HG03521 (cell line): ENCODE data around the gene FBXW12.

Source experiments
- ATAC-seq: cut with Tn5 transposase; IDR thresholded peaks from one replicate; pipeline ENCODE4 v1.9.1; 2021; ENCODE audit warnings: mild to moderate bottlenecking, moderate library complexity; ENCODE audit not compliant: unreplicated experiment

FBXW12 gene

DNA sequence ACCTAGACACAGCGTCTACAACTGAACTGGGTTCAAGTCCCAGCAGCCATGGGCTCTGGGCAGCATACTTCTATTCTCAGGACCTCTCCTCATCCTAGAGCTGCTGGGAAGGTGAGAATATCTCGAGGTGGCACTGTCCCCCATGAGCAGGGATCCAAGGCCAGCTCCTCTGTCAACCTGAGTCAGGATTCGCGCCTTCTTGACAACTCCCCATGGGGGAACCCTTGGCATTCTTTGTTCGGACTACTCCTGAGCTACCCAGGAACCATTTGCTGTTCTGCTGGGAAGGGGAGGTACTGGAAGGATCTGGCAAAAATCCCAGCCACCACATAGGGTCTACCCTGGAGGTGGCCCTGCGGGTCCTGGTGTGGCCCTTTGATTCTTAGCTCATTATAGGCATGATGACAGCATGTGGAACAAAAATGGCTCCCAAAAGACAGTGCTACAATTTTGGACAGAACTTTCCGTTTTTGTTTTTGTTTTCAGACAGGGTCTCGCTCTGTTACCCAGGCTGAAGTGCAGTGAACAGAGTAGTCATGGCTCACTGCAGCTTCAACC, 35.6 kb downstream of the FBXW12 start:
- ATAC-seq, result no peak

DNA sequence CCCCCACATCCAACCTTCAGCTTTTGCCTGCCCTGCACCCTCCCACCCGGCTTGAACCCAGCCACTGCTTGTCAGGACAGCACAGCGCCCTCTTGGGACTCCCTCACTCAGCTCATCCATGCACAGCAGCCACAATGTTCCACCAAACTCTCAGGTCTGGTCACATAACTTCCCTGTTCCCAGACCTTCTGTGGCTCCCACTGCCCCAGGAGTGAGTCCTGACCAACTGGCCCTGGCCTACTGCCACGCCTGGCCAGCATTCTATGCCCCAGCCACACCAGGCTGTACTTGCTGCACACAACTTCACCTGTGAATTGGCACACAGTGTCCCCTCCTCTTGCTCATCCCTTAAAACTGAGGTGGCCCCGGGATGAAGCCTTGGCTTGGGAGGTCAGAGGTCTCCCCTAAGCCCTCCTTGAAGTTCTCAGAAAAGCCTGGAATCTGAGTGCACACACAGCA, 36.8 kb downstream of the FBXW12 start:
- ATAC-seq, result no peak

DNA sequence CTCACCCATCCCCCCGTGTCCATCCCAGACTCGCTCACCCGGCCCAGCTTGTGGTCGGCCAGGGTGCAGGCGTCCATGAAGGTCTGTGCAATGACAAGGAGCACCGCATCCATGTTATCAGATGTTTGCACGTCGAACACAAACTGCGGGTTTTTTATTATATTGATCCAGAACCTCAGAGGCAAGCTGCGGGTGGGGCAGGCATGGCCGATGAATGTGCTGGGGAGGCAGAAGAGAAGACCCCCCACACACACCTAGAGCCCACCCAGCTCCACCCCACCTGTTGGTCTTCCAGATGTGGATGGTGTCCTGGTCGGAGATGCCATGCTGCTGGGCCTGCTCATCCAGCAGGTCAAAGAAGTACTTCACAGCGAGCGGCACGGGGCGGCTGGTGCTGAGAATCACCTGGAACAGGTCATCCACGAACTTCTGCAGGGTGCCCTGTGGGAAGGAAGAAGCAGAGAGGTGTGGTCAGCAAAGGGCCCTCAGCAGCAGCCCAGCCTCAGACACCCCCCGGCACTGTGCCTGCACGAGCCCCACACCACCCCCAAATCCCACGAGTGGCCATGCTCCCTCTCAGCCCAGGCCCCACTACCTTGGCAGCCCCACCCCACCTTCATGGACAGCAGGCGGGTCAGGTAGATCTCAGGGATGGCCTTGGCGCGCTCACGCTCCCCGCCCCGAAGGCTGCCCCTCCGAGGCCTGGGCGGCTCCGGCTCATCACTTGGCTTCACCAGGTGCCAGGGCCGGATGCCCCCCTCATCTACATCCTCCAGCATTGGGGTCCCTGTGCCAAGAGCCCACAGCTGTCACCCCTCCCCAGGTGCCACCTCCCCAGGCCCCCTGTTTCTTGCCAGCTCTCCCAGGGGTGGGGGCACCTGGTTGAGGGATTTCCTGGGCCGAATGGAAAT, 37.5 kb downstream of the FBXW12 start:
- no peak for ATAC-seq

DNA sequence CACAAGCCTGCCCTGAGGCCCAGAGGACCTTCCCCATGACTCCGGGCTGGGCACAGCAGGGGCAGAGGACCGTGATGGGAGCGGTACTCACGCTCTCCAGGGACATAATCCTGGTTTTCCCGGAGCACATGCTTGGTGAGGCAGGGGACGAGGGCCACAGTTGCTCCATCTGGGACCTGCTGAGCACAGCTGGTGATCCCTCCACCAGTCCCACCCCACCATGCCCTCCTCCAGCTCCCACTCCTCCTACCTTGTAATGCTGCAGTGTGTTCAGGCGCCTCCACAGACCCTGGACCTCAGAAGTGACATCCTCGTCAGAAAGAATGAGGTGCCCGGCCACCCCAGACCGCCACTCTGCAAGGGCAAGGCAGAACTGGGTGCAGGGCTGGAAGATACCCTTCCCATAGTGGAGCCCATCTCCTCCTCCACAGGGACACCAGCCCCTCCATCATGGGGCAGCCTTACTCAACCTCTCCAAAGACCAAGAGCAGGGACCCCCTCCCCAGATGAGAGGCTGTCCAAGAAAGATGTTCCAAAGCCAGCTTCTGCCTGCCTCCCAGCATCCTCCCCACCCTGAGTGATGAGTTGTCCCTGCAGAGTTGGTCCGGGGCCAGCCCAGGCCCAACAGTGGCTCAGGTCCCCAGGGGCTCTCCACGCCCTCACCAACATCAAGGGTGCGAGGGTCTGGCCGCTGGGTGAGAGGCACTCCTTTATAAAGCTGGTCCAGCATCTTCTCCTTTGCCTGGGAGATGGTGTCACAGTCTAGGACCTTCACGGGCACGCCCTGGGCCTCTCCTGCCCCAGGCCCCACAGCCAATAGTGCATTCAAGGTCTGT, 38.4 kb downstream of the FBXW12 start:
- ATAC-seq, result no peak

DNA sequence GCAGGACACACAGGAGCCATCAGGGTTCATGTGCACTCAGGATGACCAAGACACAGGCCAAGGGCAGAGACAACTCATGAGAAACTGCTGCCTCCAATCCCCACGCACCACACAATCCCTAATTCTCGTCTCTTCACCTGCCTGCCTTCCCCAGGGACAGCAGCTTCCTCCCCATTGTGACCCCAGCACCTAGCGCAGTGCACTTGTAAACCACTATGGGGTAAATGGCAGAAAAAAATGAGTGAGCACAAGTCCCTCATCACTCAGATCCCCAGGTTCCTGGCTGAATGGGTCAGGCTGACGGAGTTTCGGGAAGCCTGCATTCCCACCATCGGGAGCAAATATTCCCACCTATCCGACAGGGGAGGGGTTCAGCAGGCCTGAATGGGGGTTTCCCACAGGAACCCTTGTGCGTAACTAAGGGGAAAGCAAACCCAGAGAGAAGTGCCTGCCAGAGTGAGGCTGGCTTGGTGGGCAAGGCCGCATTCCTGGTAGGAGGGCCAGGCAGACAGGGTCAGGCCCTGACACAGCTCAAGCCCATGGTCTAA, 39.1 kb downstream of the FBXW12 start:
- no peak for ATAC-seq

DNA sequence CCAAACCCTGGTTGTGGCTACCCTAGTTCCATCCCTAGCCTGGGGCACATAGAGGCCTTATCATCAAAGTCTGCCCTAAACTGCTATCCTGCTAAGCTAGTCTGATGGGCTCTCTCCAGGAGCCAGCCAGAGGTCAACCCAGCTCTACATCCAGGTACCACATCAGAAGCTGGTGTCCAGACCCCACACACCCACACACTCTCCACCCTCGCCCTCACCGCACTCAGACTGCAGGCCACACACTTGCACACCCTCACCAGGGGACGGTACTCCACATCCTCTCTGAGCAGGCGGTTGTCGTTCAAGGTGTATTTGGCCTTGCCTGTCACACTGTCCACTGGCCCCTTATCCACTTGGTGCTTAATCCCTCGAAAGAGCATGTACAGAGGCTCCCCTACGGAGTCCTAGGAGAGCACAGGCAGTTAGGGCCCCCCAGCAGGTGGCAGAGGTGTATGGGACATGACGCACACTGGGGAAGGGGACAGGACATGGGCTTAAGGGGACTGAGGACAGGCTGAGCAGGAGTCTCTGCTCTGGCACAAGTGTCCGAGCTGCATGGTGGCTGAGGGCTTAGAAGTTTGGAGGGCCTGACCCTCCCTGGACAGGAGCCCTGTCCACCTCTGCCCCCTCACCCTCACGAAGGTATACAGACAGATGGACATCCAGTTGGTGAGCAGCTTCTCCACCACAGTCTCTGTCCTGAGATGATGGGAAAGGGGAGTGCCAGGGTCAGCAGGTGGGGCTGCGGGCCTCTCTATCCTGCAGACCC, 39.8 kb downstream of the FBXW12 start:
- ATAC-seq, result no peak

DNA sequence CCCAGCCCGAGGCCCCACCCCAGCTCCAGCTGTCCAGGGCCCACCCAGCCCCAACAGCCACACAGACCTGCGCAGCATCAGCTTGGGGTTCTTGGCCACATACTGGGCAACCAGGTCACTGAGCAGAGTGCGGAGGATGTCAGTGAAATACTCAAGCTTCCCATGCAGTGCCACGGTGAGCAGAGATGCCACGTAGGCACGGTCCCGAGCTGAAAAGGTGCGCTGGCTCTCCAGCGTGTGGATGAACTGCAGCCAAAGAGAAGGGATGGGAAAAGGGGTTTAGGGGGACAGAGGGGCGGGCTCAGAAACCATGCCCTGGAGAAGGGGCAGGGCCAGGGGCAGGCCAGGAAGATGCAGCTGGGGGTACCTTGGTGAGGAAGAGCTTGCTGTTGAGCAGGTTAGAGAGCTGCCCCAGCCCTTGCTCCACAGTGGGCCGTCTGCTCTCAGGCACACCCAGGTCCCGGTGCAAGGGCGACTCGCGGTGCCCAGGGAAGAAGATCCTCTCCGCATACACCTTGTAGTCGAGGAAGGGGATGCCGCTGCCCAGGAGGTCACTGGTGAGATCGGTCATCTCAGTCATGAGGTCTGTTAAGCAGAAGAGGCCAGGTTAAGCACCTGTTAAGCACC, 40.5 kb downstream of the FBXW12 start:
- no peak for ATAC-seq

DNA sequence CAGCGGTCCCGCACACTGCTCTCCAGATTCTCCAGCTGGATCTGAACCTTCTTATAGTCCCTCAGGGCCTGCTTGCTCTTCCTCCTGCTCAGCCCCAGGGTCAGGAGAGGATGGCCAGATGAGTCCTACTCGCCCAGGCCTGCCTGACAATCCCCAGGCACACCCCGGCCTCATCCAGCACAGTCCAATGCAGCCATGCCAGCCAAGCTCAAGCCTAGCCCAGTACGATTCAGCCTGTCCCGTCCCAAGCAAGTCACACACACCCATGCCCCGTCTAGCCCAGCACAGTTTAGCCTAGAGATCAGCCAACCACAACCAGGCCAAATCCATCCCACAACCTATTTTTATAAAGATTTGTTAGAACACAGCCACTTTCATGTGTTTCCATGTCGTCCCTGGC, 41.1 kb downstream of the FBXW12 start:
- no peak for ATAC-seq

DNA sequence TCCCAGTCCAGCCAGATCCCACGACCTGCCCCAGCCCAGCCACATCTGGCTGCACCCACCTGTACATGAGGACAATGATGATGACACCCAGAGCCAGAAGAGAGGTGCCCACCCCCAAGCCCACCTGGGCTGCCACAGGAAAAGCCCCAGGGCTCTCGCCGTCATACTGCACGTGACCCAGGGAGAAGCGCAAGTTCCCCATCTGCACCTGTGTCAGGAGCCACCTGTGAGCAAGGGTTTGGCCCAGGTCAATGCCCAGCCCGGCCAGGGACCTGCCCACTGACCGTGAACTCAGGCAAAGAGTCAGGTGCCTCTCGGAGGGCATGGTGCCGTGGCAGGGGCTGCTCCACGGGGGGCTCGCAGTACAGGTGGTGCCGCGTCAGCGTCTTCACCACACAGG, 41.6 kb downstream of the FBXW12 start:
- ATAC-seq, result no peak

DNA sequence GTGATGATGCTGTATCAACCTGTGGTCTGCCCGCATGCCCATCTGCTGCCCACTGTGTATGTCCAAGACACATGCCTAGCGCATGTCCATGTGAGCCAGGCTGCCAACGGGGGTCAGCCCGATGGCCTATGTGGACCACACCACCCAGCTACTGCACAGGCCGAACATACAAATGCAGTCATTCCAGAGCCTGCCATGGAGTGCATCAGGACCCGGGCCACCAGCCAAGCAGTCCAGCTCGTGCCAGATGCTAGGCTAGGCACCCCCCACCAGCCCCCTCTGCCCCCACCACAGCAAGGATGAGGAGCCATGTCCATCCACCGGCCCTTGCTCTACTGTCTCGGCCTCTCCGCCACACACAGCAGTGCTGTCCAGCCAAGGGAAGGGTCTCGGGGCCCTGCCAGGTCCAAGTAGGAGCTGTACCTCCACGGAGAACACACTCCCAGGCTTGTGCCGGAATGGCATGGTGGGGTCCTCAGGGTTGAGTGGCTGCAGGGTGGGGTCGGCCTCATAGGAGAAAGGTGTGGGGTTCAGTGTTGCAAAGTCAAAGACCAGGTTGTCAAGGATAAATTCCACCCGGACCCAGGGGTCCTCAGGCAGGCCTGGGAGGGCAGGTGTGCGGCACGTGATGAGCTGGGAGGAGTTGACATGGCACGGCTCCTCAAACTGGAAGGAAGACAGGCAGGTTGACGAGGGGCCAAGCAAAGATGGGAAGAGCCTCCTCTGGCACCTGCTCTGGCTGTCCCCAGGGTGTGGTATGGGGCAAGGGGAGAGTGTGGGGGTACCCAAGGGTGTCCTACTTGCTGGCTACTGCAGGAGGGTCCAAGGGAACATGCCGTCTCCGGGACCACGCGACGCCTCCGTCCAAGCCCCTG, 42.6 kb downstream of the FBXW12 start:
- ATAC-seq, result no peak

DNA sequence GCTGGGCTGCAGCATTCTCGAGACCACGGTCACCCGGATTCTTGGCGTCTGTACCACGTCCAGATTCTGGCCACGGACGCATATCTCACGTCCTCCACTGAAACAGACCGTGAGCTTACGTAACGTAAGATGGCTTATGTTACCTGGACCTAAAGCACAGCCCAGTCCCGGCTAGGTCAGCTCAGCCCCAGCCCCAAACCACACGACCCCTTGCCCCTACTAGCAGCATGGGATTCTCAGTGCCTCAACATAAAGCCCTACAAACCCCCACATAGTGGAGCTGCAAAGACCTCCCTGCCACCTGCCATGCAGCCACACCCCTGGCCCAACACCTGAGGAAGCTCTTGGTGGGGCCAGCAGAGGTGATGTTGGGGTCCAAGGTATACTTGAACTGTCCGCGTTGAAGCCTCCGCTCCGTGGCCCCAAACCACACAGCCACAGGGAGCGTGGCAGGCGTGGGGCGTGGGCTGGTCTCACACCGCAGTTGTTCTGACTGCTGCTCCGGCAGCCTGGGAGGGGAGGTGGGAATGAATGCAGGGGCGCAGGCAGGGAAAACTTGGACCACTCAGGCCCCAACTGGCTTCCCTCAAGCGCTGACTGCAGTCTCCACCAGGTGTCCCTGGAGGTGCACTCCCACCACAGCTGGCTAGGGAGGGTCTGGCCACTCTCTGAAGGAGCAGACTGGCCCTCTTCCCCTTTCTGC, 43.4 kb downstream of the FBXW12 start:
- no peak for ATAC-seq

DNA sequence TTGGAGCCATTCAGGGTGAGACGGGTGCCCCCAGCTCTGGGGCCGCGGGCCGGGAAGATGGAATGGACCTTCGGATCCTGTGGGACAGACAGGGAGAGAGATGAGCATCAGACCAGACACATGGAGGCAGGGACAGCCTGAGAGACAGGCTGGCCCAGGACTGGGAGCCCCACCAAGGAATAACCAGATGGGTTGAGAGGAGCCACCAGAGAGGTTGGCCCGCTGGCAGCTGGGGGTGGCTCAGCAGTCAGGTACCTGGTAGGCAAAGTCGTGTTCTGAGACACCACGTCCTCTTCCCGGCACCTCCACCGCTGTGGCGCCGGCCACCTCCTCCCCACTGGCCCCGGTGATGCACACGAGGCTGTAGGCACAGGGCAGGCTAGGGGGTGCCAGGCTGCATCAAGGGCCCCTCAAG, 44.1 kb downstream of the FBXW12 start:
- ATAC-seq, result no peak

DNA sequence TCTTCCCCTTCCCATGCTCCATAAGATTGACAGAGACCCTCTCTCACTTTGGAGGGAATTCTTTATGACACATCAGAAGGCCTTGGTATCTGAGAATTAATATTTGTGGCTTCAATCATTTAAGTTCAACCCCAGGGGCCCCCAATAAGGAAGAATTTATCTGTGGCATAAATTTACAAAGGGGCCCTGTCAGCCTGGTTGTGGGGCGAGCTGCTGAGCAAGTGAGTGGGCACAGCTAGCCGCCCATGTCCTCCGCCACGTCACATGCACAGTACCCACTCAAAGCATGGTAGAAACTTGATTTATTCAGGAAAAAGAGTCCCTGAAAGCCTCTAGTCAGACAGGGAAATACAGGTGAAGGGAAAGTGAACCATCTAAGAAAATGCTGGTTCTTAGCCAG, 44.5 kb downstream of the FBXW12 start:
- ATAC-seq, result no peak

DNA sequence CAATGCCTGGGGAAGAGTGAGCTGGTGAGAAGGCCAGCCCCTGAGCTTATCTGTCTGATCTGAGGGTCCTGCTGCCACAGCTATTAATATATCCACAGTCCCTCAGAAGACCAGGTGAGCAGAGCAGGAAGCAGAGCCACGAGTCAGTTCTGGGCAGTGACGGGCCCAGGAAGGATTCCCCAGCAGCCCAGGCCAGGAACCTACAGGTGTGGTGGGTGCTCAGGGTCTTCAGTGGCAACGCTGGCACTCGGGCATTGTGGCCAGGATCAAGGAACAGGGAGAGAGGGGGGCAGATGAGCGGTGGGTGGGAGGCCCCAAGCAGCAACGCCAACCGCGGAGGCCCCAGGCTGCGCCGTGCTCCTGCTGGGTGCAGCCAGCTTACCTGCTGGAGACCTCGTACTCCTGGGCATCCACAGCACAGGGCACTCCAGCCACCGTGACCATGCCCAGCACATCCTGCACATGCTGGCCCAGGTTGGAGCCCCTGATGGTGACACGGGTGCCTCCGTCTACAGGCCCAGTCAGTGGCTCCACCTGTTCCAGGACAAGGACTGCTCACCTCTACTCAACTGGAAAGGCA, 45.6 kb downstream of the FBXW12 start:
- ATAC-seq, result no peak

DNA sequence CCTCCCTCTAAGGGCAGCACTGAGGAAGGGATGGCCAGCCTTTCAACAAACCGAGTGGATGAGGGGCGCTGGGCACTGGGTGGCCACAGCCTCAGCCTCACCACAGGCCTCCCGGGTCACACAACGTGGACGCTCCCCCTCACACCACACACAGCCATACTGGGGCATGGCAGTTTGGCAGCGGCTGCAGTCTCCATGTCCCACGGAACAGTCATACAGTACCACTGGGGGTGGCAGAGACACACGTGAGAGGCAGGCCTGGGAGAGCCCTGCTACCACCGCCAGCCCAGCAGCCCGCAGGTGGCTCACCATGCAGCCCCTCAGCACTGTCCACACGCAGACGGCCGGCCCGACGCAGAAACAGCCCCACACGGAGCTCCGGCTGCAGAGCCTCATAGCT, 46.1 kb downstream of the FBXW12 start:
- no peak for ATAC-seq

DNA sequence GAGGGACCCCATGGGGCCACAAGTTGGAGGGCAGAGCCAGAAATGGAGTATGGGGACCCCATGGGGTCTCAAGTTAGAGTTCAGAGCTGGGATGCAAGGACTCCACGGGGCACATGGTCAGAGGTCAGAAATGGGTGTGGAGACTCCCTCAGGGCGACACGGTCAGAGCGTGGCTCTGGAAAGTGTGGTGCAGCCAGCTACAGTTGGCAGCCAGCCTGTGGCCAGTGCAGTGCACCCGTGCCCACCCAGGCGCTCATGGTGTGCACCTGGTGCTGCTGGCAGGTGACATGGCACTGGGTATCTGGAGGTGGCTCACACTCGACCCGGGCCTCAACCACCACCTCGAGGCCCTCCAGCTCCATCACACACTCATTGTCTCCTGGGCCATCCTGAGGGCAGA, 46.6 kb downstream of the FBXW12 start:
- ATAC-seq, result no peak

DNA sequence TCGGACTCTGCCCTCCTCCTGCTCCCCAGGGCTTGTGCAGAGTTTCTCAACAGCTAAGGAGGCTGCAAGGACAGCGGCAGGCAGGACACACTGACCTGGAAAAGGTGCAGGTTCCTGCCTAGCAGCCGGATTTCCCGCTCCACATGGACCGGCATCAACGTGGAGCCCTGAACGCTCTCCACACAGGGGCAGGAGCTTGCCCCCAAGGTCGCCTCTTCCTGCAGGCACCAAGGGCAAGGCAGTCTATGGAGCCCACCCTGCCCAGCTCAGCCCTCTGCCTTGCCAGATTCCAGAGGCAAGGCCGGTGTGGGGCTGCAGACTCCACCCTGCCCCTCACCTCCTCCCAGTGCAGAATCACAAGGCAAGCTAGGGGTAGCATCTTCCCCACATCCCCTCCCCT, 47.1 kb downstream of the FBXW12 start:
- ATAC-seq, result no peak

DNA sequence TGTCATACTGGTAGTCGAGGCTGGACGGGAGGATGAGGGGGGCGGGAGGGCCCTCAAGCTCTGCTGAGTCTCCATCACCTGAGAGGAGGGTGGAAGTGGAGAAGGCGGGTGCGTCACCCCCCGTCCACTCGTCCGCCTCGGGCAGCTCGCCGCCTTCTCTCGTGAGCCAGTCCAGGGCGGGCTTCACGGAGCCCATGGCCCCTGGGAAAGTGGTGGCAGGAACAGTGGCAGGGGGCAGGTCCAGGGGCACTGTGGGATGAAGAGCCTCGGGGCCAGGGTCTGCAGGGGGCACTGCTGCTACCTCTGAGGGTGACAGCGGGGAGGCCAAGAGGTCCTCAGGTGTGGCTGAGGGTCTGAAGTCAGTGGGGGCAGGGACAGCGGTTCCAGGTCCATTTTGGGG, 47.6 kb downstream of the FBXW12 start:
- ATAC-seq, result no peak
